HG03097 (cell line): ENCODE data around the gene FBXW12.
"Not testable (repeated sequence)": the region's sequence is repeated elsewhere in the genome, so short reads cannot be mapped to it uniquely, and the experiment has no call there.

Source experiments
- ATAC-seq: cut with Tn5 transposase; IDR thresholded peaks from one replicate; pipeline ENCODE4 v1.9.1; 2021; ENCODE audit not compliant: unreplicated experiment, low FRiP score

The FBXW12 gene, protein sequence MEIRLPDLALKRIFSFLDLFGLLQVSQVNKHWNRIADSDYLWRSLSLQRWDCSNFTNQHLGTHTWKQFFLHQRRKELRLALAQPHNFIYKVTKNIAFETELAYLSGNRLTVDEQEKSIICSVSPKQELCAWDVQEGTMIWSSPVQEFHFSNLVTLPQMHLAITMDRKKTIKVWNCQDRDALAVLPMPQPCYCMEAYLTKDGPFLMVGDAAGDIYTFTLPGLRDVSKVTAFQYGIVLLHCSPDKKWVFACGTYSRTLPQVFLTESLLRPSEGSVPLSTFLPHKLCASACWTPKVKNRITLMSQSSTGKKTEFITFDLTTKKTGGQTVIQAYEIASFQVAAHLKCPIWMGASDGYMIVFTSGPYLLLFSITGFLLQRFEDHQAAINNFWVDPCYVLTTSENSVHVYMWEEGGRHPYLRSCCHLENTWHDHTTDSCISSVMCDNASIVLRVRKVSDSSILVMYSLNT

DNA sequence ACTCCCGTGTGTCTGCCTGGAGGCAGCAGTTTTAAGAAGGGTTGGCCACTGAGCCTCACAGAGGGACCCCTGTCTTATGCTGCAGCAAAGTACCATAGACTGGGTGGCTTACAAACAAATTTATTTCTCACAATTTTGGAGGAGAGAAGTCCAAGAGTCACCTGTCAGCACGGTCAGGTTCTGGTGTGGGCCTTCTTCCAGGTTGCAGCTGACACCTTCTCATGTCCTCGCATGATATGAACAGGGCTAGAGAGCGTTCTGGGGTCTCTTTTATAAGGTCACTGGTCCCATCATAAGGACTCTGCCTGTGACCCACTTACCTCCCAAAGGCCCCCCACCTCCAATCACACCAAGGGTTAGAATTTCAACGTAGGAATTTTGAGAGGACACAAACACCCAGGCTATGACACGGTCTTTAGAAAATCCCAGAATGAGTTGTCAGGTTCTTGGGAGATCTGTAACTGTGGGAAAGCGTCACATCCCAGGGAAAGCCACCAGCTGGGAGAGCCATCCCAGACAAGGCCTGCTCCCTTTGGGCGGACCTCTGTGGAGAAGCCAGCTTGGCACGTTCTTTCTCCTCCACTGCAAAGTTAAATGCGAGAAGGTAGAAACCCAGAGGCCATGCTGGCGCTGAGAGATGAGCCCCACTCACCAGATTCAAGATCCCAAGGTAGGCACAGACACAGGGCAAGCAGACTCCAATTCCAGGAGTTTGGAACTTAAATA, at the start of gene FBXW12:
TSS of gene FBXW12 (plus strand) at position 569 of the 726 bp plus-strand sequence. CDS start 549 bp downstream, outside the sequence.
- no peak for ATAC-seq

DNA sequence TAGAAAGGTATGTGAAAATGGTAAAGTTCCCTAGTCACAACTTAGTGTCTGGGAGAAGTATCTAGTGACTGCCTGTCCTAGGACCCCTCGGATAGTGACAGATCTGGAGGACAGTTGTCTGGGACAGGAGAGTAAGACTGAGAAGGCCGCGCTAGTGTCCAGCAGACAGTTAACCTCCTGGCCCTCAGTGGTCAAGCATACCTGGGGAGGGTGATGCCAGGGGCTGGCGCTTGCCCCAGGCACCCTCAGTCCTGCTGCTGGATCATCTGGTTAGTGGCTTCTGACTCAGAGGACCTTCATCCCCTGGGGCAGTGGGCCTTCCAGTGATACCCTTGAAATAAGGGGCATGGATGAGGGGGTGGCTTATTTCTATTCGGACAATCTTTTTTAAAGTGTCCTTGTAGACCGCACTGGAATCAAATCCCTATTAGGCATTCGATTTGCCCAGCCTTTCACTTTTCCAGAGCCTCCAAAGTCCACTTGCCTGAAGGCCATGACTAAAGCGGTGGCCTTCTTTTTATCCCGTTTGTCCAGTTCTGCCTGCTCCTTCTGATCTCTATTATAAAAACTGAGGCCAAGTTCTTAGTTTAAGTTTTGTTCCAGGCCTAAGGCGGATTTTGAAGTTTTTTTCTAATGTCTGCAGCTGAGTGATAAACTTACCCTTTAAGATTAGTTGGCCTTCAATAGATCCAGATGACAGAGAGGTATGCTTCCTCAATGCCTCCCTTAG, 40.1 kb upstream of the FBXW12 start:
- not testable (repeated sequence) for ATAC-seq

DNA sequence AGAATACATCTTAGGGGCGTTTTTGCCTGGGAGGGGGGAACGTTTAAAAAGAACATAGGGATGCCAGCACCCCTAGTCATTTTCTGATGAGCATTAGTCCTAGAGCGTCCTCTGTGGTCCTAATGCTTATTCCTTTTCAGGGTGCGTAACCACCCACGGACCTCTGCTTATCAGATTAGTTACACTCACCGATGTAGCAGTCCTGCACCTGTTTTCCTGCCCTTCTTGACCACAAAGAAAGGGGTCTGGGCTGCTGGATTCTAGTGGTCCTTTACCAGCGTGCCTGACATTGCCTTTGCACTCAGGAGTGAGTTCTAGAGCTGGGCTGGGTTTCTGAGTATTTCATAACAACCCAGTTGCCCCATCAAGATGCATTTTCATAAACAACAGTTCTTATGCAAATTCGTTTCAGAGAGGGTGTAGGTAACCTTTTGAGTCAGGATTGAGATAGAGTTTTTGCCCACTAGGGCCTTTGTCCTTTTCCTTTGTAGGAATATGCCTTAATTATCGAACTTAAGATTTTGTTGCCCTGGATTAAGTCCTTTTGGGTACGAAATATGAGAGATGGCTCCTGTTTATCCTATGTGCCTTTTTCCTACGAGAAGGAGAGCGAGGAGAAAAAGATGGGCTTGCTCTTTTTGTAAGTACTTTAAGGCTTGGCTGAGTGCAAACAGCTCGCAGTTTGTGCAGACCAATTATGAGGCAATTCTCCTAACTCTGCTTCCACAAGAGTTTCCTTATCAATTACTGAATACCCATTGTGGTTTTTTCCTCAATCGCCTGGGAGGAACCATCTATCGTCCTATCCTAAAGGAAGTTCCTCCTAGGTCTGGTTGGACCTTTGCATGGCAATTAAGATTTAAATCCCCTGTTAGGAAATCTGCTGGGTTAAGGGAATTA, 38.4 kb upstream of the FBXW12 start, which contains the start of gene SPINK8:
TSS of gene SPINK8 (minus strand) at position 316 of the 900 bp plus-strand sequence. CDS start 5,320 bp downstream, outside the sequence.
- not testable (repeated sequence) for ATAC-seq

DNA sequence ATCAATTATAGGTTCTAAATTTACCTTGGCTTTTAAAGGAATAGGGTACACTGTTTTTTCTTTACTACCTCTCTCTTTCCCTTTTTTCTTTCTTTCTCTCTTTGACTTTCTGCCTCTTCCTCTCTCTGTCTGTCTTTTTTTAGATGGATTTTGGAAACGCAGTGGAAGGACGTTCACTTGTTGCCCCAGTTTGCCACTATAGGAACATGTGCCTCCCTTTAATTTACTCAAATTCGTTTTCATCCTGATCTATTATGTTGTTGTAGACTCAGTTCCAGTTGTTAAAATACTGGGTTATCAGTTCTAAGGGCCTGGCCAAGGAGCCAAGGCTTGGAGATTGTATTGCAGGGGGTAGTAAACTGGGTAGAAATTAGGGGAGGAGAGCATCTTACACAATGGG, 37.4 kb upstream of the FBXW12 start:
- no peak for ATAC-seq

DNA sequence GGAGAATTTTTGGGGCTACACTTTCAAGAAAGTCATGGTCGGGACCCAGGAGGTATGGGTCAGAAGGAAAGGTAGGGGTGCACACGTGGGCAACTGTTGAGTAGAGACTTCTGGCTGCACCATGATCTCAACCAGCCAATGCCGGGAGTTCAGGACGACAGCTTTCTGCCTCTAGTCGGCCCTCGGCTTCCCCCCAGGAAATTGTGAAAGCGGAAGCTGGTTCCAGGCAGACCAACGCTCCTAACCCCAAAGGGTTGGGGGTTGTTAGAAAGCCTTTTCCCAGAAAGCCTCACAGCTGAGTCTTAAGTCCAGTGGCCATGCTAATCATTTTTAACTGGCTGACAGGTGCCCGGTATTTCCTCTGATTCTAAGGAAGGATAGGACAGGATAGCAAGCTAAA, 36.7 kb upstream of the FBXW12 start:
- not testable (repeated sequence) for ATAC-seq

DNA sequence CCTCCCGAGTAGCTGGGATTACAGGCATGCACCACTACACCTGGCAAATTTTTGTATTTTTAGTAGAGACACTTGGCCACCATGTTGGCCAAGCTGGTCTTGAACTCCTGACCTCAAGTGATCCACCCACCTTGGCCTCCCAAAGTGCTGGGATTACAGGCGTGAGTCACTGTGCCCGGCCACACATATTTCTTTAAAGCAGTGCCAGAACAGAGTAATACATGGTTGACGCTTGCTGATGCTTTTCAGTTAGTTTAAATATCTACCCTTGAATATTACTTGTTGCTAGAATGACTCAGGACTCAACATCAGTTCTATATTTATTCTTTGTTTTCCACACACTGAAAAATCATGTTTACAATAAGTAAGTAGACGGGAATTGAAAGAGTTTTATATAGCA, 34.5 kb upstream of the FBXW12 start:
- not testable (repeated sequence) for ATAC-seq

DNA sequence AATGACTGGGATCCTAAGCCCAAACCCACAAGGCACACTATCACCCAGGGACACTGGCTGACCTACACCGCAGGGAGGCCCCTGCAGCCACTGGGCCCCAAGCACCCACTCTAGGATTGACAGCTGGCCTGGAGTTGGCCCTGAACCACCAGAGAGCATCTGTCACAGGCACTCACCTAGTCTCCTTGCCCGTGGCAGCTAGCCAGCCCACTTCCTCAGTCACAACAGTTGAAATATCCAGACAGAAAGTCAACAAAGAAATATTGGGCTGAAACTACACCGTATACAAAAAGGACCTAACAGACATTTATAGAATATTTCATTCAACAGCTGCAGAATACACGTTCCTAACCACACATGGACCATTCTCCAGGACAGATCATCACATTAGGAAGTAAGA, 33.4 kb upstream of the FBXW12 start:
- no peak for ATAC-seq

DNA sequence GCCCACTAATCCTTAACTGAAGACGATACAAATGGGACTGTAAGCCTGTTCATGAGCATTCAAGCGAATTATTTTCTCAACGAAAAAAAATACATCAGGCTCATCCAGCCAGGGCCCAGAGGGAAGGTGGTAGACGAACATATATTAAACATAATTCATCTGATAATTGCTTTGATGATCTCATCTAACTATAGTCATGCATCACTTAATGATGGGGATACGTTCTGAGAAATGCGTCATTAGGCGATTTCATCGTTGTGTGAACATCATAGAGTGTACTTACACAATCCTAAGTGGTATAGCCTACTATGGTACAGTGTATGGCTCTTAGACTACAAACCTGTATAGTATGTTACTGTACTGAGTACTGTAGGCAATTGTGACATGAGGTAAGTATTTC, 28.6 kb upstream of the FBXW12 start:
- ATAC-seq: no peak

DNA sequence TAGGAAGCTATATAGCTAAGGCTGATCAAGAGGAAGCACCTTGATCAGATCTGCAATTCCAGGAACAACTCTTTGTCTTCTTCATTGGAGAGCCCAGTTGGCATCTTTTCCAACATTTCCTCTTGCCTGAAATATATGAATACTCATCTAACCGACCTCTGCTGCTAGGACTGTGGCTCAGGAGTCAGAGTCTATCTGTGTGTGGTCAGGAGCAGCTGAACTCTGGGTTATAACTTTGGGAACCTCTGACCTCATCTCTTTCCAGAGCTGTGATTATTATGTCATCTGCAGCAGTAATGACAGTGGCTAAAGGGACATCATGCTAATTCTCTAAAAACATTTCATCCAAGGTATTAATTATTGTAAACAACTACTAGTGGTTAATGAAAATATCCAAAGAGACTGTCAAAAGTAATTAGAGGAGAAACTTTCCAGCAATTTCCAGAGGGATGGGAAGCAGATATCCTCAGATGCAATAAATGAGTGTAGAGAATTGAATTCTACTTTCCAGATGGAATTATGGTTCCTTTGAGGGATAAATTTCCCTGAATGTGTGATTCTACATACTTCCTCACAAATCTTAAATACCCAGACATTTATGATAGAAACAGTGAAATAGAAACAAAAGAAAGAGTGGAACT, 27.0 kb upstream of the FBXW12 start:
- ATAC-seq: no peak

DNA sequence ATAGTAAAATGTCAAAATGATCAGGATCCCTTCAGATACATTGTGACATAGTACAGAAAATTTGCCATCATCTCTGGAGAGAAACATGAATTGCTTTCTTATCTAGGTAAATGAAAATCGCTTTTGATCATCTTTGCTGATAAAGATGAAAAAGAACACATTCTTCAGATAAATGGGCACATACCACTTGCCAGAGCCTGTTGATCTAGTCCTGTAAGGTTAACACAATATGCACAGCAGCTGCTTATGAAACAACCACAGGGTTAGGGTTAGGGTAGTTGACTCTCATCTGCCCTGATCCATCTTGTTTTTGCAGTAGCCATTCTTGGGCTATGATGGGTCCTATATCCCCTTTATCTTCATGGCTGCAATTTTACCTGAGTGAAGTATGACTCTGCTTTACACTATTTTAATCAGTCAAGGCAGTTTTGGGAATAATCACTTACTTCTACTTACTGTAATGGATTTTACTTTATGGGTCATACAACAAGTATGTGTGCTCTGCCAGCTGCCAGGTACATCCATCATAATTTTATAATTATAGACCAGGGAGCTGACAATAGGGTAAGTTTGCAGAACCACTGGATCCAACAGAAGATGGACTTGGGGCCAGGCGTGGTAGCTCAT, 26.0 kb upstream of the FBXW12 start:
- no peak for ATAC-seq

DNA sequence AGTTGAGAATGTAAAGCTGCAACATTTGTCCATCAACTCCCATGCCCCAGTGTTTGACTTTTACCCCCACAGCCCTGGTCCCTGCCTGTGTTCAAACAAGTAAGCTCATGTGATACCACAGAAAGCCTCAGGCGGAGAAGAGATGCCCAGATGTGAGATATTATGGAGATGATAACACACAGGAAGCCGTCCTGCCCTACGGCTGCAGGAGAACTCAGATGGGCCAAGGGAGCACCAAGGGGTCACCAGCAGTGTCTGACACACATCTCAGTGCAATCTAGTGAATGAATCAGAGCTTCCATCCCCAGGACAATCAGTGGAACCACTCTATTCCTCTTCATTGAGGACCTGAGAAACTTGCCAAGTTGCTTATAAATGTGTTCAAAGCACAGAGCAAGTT, 24.5 kb upstream of the FBXW12 start:
- no peak for ATAC-seq

DNA sequence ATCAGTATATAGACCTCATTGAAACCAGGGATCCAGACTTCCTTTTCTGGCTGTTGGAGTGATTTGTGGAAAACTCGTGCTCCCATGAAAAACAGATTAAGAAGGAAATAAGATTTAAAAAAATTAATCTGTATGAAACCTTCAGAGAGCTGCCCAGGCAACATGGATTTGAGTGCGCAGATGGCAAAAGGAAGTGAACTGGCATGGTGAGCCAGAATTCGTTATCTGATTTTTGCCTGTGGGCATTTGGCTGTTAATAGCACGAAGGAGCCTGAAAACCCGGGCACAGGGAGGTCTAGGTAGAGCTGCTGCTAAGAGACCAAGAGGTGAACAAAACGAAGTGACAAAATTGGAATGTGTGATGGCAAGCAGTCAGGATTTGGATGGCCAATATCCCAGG, 19.5 kb upstream of the FBXW12 start:
- ATAC-seq: no peak

DNA sequence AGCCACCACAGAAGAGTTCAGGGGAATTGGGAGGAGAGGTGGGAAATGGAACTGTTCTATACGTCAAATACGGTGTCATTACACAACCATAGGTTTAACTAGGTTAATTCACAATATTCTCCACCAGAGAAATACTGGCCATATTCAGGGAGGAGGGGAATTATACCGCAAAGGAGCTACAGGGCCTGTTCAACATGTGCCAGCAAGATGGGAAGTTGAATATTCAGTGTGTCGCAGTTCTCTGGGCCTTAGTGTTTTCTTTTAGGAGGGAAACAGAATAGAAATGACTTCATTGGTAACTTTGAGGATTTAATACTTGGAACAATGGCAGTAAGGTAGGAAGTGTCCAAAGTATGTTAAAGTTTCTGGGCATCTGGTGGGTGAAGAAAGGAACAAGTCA, 18.0 kb upstream of the FBXW12 start:
- ATAC-seq: no peak

DNA sequence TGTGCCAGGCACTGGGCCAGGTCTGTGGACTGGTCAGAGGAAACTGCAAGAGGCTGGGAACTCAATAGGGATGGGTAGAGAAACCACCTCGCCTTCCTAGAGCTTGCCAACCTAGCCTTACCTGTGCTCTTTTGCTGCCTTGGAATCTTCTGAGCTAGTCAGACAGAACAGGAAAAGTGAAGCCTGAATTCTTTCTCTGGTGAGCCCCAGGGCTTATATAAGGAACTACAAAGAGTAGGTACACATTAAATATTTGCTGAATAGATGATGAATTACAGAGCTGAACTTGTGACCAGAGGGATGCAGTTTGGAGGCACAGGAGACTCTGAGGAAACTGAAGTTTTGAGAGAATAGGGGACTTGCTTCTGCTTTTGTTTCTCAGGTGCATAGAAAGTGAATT, 15.6 kb upstream of the FBXW12 start:
- ATAC-seq: no peak

DNA sequence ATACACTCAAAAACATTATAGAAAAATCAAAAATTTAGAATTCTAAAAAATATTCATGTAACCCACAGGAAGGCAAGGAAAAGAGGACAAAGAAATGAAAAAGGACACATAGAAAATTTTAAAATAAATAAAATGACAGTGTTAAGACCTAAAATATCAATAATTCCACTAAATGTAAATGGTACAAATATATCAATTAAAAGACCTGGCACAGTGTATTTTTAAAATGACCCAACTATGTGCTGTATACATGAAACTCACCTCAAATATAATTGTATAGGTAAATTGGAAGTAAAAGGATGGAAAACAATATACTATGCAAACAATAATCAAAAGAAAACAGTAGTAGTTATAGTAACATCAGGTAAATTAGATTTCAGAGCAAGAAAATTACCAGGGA, 10.1 kb upstream of the FBXW12 start:
- no peak for ATAC-seq

DNA sequence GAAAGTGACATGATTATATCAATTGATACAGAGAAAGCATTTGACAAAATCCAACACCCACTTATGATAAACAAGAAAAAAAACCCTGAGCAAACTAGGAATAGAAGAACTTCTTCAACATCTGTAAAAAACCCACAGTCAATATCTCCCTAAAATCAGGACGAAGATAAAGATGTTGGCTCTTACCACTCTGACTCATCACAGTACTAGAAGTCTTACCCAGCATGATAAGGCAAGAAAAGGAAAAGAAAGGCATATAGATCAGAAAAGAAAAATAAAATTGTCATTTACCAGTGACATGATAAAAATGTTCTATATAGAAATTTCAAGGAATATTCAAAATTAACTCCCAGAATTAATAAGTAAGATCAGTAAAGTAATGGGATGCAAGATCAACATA, 7.2 kb upstream of the FBXW12 start:
- ATAC-seq: no peak

DNA sequence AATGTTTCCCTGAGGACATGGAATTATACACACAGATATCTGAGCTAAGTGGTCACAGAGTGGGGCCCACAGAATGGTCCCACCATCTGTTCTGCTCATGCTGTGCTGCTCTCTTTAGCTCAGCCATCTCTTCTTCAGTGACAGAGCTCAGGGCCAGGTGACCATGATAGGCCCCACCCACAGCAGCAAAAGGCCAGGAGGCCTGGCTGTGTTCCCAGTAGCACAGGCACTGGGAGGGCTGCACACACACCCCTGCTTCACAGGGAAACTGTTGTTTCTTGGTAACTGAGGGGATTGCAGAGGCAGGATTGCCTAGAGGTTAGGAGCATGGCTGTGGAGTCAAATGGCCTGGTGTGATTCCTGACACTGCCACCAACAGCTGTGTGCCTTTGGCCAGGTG, 4.8 kb upstream of the FBXW12 start:
- ATAC-seq: no peak

DNA sequence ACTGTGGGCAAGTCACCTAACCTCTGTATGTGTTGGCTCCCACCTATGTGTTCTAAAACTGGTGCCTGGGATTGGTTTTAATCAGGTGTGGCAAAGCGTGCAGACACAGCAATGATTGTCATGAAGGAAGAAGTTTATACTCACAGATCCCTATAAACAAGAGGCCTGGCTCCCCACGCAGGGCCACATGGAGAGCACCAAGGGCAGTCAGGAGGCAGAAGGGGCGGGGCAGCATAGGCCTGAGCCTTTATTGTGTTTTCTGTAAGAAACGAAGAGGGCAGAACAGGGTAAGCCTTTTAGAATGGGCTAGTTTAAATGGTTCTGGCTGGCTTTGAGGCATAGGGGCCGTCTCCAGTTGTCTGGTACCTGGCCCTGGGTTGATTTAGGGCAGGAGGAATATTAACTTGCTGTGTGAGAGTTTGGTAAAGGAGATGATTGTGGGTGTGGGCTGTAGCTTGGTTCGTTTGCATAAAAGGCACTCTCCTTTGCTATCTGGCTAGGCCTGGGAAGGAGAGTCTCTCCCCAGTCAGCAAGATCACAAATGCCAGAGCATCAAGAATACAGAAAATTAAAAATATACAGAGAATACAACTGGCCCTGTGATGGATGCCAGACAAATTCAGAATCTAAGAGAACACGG, 2.2 kb upstream of the FBXW12 start:
- no peak for ATAC-seq

DNA sequence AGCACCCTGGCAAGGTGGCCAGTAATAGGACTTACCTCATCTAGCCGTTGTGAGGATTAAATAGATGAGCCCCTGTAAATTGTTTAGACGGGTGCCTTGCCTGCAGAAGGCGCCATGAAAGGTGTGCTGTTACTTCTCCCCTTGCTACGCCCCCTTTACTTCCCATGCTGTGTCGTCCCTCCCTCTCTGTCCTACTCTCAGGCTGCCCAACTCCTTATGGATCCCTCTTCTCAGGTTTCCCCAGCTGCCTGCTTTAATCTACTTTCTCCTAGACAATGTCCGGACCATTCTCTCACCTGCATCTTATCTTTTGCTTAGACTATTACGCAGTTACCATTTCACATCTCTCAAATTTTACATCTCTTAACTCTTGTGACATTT, 1.7 kb upstream of the FBXW12 start:
- no peak for ATAC-seq
